Fibroblast of the conjunctiva (primary cell): ENCODE results near the gene HNRNPL.
A peak's percentile ranks its signal among the peaks of the same experiment; 100 is the strongest.

Source experiments
- DNase-seq: peaks from one replicate; pipeline ENCODE4 v3.0.0-alpha.2; 2010; ENCODE audit warnings: low read depth

Gene HNRNPL

DNA sequence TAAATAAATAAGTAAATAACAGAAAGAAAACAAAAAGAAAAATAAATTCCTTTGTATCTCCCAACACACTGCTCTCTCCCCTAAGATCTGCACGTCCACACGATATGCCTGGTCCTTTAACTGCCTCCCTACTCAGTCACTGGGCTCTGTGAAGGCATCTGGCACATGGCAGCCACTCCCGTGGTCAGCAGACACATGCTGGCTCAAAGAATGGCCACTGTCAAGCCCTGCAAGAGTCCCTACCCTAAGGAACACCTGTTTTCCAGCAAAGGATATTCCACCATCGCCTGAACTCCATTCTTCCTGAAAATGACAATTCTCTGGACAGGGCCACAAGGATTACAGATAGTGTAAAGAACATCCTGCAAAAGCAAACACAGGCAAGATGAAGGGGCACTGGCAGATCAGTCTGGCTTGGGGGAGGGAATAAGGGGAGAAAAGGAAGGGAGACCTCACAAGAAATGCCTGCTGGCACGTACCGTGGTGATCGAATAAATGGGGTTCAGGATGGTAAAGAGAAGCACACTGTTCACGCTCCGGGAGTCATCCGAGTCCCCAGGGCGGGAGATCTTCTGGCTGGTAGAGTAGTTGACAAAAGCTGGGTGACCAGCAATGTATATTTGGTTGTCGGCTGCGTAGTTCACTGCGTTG is 4.3 kb downstream of the HNRNPL start:
- no peak for DNase-seq

DNA sequence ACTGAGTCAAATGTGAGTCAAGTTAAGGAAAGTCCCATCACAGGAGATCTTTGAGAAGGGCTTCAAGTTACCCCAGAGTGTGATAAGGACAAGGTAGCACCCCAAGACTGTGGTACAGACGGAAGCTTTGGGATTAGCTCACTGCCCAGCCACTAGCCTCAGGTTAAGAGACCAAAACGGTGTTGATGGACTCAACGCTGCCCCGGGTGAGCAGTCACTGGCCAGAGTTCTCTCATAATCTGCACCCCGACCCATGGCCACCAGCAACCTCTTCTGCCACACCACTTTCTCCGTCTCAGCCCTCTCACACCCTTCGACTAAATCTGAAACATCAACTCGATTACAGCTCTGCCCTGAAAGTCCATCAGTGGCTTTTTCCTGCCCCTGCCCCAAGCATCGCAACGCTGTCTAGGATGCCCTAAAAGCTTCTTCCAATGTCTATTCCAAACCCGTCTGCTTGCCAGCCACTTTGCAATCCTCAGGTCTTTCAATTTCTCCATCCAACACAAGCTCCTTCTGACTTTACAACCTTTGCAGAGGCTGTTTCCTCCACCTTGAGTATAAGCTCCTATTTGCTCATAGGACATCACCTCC is 5.6 kb downstream of the HNRNPL start:
- no peak for DNase-seq

DNA sequence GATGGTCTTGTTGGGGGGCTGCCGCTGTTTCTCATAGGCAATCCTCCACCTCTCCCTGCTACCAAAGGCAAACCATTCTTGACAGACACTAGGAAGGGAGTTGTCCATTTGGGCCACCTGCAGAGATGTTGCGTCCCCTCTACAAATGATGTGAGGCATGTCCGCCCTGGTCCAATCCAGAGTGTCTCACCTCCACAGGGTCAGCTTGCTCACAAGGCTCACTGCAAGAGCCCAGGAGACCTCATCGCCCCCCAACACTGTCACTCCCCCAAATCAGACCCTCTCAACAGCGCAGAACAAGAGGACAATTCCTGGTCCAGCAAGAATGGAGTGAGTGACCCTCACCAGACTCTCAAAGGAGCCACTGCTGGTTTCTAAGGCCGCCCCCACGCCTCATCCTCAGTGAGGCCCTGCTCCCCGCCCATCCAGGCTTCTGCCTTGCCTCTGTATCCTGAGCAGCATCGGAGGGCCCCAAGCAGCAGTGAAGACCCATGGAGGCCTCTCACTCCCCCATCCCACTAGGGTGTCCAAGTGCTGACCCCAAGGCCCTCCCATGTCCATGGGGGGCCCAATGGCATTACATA is 6.5 kb downstream of the HNRNPL start:
- no peak for DNase-seq

DNA sequence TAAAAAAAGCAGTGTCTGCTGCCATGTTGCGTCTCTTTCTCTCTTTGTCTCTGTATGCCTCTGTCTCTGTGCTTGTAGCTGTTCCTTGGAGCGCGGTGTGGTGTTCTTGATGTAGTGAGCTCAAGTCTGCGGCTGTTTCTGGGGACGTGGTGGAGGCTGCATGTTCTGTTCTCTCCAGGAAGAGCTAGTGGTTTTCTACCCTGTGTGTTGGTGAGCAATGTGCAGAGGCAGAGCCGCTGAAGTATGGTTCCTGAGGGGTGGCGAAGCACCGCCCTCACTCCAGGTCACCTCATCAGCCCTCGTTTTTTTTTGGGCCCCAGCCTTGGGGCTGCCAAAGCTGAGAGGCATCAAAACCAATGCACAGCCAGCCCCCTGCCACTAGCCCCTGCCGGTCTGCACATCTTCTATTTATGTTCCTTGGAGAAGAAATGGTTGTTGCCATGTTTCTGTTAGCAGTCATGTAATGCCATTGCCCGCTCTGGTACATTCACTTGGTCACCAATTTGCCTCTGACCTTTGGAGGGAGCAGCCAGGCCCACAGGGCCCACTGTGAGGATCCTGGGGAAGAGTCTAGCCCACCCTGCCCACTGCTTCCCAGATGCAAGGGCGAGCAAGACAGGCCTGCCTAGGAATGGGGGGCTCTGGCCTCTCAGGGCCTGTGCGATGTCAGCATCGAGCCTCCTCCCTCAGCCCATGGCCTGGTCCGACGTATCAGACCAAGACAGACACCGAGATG is 7.2 kb downstream of the HNRNPL start:
- no peak for DNase-seq

DNA sequence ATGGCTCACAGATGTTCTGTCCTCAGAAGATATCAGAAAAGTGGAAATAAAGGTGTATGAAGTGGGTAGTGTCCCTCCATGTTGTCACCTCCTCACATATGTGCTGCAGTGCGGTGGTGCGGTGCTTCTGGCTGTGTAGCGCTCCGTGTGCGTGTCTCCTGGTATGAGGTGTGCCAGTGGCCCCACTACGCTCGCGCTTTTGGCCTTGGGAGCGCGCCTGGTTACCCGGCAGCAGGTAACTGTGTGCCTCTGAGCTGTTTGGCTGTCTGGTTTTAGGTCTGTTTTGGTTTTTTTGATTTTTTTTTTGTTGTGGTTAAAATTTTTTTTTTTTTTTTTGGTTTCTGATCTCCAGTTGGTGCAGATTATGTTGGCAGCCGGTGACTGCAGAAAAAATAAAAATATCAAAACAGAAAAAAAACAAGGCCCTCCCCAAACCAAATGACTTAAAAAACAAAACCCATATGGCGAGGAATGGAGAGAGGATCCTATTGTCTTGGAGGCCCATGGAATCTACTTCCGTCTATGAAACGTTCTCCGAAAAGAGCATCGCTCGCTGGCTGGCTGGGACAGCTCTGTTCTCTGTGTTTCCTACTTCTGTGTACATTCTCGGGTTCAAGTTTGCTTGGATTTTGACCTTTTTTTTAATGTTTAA is 7.9 kb downstream of the HNRNPL start:
- DNase-seq: no peak

DNA sequence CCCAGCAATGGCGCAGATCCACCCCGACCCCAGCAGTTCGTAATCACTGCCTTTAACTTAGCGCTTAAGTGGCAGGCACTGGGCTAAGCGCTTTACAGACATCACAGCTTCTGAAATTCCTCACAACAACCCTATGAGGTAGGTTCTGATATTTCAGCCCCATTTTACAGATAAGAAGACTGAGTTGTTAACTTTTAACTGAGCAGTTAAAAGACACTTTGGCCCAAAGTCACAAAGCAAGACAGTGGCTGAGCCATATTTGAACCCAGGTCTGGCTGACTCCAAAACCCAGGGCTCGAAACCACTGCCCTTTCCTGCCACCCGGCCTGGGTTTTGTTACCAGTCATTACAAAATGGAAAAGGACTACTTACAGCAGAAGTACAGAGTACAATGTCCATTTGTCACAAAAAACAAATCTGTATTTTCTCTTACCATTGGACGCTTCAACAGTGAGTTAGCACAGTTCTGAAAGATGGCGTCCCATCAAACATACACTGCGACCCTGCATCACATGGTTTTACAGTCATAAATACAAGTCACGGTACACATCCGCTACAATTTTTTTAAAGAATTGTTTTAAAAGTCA is 8.5 kb downstream of the HNRNPL start:
- no peak for DNase-seq

DNA sequence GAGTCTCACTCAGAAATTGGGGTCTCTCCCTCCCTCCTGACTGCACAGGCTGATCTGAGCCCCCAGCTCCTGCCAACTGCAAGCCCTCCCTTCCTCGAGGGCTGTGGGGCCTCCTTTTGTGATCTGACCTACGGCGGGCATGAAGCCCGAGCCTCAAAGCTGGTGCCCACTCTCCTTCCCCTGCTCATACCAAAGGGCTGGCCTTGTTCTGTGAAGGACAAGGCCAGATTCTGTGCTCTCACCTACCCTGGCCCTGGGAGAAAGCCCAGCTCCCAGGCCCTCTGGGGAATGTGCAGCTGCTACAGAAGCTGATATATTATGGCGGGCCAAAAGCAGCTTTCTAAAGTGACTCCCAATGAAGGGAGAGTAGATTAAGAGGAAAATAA is 9.2 kb downstream of the HNRNPL start:
- DNase-seq: no peak

DNA sequence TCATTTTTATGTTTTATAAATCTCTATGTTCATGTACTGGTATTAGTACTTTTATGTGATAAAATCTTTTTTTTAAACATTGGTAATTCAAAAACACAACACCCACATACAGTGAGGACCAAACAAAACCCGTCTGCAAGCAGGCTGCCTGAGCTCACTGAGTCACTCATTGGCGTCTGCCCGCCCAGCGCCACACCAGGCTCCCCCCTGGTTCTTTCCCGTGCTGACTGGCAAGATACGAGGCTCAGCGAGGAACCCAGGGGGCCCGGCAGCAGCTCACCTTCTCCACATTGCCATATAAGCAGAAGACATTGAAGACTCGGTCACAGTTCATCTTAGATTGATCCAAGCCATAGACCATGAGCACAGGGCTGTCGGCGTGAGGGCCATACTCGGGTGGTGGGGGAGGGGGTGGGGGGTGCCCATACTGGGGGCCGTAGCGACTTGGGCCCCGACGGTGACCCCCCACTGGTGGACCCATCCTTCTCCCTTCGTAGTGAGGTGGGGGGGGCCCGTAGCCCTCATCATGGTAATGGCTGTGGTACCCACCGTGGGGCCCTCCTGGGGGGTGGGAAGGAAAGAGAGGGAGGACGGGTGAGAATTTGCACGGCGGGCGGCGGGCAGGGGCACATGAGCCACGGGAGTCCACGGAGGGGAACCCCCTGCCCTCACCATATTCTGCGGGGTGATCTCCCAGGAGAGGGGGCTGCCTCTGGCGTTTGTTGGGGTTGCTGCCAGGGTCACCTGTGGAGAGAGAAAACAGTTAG is 9.8 kb downstream of the HNRNPL start:
- no peak for DNase-seq

DNA sequence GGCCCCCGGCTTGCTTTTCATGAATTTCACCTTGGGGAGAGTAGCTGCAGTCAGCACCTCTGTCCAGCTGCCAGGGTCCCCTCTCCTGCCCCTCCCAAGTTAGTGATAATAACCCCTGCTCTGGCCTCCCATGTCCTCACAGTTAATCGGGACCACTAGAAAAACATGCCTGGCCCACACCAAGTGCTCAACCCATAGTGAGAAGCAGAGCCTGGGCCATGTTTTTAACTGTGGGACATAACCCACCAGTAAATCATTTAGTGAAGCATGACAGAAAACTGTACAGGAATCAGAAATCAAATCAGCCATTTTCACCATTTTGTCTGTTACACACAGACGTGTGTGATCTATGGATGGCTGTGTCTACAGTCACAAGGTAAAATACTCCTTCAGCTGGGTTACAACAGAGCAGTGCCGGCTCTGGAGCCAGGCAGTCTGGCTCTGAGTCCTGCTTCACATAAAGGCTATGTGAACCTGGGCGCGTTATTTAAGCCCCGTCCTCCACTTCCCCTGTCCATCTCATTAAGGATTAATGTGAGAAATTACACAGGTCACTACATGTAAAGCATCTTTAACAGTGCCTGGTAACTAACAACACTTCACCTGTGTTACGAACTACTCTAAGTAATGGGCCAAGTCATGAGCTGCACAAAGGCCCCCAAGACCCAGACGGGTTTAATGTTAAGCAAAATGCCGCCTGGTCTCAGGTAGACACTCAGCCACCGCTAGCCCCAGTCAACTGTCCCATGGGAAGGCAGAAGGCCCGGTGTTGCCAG is 10.6 kb downstream of the HNRNPL start:
- DNase-seq: no peak

DNA sequence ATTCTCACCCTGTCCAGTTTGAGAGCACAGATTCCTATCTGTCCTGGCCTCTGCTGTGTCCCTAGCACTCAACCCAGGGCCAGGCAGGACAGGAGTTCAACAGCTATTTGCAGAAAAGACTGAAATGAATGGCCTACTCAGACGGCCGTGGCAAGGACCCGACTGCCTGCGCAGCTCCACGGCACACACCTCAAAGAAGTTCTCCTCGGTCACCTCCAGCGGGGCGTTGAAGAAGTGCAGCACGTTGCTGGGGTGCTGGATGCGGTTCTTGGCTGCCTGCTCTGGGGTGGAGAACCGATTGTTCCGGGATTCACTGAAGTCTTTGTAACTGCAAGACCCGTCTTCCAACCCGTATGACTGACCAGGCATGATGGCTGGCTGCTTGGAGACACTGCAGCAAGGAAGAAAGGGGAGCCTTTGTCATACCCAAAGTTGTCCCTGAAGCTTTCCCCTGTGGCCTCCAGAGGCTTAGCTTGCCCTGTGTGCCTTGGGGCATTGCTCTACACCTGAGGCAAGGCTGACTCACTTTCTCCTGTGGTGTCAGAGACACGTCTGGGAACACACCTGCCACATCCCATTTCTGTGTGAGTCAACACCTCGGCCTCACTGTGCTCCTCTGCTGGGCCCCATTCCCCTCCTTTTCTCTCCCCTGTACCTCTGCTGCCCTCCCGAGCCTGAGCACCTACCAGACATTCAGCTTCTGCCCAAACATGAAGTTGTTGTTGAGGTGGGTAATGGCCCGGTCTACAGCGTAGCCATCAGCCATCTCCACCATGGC is 11.4 kb downstream of the HNRNPL start:
- DNase-seq: no peak

DNA sequence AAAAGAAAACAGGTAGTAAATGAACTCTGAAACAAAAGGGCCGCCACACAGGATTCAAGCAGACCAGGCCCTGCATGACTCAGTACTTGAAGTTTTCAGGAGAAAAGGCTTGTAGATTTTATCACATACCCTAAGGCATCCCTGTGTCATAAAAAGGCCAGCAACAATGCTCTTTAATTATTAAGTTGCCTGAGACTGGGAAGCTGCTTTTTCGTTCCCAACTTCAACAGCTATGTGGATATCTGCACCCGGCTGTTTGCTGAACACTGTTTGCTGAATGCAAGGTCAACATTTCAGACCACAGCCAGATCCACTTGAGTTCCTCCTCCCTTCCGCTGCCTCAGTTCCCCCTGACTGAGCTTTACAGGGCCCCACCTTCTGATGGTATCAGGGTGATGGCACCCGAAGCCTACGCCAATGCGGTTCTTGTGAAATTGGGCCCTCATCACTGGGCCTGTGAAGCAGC is 12.1 kb downstream of the HNRNPL start:
- no peak for DNase-seq

DNA sequence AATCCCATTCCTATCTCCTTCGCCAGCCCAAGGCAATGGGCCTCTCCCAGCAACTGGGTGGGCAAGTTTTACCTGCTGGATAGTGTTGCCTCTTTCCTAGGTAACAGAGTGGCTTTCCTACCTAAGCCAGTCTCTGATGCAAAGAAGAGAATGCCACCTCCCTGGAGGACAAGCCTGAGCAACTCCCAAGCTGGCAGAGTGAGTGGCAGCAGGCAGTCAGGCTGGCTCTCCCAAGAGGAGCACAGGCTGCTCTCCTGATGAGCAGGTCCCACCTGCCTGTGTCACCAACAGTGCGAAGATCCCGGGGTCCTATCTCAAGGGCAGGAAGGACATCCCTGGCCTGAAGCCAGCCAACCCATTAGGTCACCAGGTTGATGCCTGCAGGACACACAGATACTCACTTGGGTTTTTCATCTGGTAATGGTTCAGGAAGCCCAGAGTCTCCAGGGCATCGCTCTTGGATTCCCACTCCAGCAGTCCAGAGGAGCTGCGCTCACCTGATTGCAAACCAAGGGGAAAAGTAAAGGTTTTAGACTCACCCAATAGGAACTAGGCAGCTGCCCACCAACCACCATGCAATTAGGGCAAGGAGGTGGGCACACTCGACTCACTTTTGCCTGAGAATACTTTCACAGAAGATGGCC is 12.7 kb downstream of the HNRNPL start:
- DNase-seq: no peak

DNA sequence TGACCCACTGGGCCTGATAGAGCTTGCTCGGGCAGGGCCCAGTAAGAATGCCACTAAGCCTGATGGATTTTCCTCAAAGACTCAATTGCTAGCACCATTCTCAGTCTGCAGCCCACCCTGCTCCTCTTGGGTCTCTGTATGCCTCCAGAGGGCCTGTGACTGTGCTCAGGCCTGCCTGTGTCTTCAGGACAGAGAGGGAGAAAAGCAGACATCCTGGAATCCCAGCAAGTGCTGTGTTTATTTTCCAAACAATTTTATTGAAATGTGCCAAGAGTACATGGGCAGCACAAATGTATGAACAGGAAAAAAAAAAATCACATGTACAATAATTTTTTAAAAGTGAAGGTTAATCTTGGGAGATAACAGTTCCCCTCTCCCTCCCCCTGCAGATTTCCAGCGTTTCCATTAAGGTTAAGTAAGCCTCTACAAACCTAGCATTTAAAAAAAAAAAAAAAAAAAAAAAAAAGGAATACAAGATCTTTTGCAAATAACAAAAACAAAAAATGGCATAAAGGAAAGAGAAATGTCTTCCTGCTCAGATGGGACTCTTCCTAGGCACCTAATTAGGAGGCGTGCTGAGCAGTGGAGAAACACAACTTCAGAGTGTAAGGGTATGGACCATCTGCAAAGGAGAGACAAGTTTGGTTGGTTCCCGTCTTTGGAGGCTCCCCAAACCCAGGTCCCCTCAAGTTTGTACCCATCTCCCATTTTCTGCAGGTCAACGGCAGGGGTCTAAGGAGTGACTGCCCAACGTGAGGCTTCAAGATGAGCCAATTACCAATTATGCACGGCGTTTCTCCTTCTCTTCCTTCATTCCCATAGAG is 13.4 kb downstream of the HNRNPL start:
- no peak for DNase-seq

DNA sequence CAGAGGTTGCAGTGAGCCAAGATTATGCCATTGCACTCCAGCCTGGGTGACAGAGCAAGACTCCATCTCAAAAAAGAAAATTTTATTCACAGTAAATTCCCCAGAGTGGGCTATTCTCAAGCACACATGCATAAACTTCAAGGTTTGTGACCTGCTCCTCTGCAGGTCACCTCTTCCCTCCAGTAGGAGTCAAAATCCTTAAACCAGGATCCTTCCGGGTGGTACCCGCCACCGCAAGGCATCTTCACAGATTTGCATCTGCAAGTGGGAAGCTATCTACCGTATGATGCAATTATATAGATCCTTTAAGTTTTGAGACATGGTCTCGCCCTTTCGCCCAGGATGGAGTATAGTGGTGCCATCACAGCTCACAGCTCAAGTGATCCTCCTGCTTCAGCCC is 15.2 kb downstream of the HNRNPL start:
- no peak for DNase-seq

DNA sequence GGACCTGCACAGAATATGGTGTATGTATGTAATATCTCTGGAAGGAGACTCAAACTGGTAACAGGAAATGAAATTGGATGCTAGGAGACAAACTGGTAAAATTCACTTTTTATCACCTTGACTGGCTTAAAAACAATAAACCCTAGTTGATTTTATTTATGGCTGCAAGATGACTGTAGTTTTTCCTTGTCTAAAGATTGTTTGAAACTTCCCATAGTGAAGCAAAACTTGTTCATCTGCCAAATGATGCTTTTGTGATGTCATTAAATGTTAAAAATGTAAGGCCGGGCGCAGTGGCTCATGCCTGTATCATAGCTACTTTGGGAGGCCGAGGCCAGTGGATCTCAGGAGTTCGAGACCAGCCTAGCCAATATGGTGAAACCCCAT is 15.7 kb downstream of the HNRNPL start:
- no peak for DNase-seq

DNA sequence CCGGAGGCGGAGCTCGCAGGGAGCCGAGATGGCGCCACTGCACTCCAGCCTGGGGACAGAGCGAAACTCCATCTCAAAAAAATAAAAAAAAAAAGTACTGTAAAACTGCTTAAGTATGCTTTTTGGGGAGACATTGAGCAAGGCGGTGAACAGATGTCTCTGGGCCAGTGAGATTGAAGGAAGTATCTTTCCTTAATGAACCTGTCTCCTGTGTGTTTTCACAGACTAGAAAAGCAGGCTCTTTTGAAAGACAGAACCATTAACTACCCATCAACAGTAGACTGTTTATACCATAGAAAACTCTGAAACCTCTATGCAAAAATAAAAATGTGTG is 16.7 kb downstream of the HNRNPL start:
- DNase-seq: no peak

DNA sequence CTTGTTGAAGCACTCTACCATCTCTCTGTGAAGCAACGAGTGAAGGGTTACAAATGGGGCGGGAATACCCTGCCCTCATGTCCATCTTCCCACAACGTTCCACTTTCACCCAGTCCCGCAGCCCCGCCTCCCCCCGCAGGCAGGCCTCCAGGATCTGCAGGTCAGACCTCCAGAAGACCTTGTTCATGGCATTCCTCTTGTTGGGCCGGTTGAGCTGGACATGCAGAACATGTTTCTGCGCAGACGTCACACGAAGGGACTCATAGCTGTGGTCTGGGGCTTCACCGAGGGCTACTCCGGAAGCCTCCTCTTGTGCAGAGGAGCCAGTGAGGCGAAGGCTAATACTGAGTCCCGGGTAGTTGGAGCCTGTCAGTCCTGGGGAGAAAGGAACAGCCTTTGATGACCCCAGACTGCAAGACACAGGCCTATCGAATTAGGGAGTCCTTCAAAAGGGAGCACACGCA is 18.6 kb downstream of the HNRNPL start:
- peak; percentile 73 for DNase-seq

DNA sequence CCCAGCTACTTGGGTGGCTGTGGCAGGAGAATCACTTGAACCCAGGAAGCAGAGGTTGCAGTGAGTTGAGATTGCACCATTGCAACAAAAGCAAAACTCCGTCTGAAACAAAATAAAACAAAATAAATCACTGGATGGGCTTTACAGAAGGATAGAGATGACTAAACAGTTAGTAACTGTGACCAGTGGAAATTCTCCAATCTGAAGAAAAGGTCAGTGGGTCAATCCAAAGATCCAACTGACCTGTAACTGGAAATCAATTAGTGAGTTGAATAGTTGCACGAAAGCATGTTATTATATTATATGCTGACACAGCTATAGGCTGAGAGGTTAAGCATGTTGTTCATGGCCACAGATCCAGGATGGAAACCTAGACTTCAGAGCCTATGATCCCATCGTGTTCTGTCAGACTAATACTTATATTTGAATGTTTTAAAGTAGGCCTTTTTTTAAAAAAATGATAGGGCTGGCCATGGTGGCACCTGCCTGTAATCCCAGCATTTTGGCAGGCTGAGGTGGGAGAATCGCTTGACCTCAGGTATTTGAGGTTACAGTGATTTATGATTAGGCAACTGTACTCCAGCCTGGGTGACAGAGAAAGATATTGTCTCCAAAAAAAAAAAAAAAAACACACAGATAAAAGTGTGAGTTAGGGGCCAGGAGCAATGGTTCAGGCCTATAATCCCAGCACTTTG is 19.6 kb downstream of the HNRNPL start:
- DNase-seq: no peak
